CD4-positive, alpha-beta T cell treated with Interleukin-15 for 1 hour (primary cell): ENCODE data around the gene POLR2H.

Experiments
- DNase-seq: peaks from one replicate; pipeline ENCODE4 v3.0.0-alpha.2; 2020

The POLR2H gene

DNA sequence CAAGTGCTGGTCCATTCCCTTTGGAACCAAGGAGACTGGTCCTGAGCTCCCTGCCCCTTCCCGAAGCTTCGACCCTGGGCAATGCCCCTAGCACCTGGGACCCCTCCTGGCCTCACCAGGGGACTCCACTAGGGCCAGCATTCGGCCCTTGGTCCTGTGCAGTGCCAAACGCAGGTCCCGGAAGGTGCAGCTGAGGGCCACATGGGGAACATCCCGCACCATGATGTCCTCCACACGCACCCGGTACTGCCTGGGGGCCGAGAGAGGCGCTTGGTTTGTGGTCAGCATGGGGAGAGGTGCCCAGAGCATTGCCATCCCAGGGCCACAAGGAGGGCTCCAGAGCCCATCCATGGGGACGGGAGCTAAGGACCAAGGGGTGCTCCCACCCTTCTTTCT, 8.0 kb upstream of the POLR2H start:
- DNase-seq = no peak

DNA sequence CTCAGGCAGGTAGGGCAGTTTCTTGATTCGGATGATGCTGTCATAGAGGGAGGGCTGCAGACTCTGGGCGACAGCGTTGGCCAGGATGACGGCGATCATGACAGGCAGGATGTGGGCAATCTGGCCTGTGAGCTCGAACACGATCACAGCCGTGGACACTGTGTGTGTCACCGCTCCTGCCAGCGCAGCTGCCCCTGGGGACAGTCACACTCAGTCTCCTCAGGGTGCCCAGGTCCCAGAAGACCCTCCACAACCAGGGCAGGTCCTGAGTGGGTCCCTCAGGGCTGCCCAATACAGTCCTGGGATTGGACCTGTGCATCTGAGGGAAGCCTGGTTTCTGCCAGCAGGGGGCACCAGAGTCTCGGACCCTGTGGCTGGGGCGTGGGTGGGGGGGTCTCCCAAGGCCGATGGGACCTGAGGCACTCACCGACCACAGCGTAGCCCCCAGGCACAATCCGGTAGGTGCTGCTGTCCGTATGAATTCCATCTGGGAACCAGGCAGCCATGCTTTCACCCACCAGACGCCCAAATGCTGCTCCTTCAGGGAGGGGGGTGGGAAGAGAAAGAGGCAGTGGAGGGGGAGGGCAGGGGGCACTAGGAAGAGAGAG, 7.3 kb upstream of the POLR2H start:
- DNase-seq = peak; percentile 52

DNA sequence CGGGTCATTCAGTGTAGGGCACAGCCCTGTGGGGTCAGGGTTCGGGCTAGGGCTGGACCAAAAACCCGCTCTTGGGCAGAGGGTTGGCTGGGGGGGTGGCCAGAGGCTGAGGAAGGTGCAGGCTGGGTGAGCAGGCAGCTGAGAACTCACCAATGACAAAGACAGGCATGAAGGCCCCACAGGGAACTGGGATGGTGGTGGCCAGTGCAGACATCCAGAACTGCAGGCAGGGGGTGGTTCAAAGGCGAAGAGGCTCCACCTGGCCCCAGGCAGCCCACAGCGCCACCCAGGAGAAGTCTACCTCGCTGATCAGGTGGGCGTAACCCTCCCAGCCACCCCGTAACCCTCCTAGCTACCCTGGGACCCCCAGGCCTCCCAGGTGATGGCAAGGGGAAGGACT, 6.8 kb upstream of the POLR2H start:
- no peak for DNase-seq

- no peak for DNase-seq
These were observed 6.1 kb upstream of the POLR2H start for GRCh38 chr3:184355261-184356040.

DNA sequence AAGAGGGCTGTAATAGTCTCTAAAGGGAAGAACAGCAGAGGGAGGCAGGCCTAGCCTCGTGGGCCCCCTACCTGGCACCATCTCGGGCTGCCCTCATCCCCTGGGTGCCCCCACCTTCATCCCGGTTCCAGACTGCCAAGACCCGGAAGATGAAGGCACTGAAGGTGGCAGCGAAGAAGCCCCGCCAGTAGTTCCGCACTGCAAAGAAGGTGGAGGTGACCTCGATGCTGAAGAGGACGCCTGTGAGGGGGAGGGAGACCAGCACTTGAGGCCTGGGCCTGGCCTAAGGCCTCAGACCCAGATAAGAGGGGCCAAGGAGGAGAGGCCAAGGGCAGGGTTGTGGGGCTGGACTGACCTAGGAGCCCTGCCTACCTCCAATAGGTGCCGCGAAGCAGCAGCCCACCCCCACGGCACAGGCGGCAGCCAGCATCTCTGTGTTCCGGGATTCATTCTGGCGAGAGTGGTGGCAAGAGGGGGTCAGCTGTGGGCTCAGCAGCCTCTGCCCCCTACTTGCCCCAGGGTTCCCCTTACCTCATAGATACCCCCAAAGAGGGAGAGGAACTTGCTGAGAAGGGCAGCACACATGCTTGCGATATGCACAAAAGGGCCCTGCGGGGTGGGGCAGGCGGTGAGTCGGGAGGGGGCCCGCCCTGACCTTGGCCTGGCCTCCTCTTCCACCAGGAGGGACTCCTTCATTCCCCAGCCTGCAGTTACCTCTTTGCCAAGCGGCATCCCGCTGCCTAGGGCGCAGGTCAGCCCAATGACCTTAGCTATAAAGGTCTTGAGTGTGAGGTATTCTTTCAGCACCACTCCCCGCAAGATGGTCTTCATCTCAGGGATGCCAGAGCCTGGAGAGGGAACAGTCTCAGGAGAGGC, 4.0 kb upstream of the POLR2H start:
- no peak for DNase-seq

GRCh38 chr3:184358124-184358767, 3.3 kb upstream of the POLR2H start:
- no peak for DNase-seq

DNA sequence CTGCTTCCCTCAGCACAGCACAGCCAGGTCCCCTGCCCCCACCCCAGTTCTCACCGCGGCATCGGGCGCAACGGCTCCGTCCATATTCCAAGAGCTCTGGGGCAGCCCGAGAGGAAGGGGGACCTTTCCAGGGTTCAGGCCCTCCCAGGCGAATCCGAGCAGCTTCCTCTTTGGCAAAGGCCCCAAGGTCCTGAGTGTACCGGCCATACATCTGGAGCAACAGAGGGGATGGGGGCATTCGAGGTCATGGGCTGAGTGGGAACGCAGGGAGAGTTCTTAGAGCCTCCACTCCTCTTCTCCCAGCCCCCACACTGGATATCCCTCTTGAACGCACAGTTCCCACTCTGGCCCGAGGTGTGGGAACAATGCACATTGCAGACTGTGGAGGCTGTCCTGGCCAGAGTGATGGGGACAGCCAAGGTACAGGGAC, 2.6 kb upstream of the POLR2H start:
- DNase-seq = no peak

DNA sequence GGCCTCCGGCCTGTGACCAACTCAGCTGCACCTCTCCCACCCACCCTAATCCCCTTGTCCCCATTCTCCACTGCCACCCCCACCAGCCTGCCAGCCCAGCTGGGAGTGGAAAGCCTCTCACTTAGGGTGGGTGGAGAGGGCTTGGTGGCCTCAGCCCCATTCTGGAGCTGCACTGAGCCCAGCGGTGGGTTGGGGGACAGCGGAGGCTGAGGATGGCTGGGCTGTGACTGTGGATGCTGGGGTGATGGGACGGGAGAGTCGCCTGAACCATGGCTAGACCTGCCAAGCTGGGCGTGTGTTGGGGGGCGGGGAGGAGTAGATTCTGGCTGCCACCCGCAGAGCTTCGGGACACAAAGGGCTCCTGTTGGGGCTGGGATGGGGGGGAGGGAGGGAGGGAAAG, 1.9 kb upstream of the POLR2H start:
- DNase-seq = no peak

DNA sequence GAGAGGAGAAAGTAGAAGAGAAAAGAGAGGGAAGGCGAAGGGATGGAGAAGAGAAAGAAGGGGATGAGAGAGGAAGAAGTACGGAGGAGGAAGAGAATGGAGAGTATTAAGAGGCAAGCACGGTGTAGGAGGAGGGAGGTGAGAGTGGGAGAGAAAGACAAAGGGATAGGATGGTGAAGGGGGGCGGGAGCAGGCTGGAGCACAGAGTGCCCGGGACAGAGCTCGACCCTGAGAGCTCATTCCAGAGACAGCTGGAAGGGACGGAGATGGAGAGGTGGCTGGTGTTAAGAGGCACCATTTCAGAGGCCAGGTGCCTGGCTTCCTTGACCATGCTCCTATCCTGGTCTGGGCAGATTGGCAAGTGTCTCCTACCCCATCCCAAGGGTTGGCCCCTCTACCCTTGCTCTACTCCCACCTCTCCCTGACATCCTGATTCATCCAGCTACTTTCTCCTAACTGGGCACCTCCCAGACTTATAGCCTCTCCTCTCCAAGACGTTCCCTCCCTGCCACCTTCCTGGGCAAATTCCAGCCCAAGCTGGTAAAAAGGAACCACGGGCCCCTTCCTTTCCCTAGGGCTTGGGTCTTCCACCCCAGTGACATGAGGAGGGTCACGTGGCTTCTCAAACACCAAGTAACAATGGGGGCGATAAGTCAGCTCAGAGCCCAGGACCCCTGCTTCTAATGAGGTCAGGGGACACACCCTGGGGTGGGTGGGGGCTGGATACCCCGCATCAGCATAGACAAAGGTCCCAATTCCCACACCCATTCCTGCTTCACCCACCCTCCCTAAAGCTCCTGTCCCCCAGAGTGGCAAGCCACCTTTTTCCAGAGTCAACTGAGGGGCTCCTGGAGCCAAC, 1.2 kb upstream of the POLR2H start:
- DNase-seq = no peak

DNA sequence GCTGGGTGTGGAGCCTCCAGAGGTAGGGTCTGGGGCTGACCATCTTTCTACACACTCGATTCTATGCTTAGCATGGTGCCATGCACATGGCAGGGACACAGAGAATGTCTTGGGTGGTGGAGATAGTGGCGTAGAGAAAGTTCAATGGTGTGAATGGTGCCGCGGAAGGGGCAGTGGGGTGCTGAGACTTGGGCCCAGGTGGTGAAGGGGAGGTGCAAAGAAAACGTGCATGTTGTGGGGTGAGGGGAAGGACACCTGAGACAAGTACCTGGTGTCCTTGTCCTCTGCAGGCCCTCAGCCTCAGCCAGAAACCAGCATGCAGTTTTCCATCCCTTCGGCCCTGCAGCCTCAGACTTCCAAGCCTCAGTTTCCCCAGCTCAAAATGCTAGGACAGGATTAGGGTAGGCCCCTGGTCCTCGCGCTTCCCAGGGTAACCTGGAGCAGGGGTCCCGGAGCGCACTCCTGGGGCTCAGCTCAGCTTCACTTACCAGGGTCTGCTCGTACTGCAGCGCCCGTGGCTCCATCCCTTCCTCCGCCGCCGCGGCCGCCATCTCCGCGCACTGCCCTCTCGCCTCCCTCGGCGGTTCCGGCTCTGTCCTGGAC, 480 bp upstream of the POLR2H start:
- no peak for DNase-seq

DNA sequence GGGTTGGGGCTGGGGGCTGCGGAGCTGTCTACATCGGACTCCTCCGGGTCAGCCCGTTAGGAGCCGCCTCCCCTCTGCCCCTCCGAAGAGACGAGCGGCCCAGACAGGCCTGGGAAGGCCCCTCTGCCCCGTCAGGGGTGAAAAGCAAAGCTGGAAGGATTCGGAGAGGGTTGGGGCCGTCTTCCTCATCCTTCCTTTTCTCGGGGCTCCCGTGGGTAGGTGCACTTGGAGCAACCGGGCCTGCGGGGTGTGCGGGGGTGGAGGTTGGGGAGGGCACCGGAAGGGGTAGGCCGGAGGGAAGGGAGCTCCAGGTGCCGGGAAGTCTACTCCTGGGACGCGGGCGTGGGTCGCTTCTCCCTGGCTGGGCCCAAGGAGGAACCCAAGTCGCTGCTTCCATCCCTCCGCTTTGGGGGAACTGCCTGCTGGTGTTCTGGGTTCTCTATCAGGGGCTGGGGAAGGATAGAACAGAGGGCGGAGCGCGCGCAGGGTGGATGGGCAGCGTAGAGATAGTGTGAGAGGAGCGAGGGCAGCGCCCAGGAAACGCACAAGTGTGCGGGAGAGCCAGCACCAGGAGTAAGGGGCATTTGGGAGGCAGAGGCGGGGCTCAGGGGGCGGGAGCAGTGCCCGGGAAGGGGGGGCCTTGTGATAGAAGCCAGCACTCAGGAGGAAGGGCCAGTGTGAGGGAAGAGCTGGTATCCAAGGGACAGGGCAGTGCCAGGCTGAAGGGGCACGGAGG, 590 bp downstream of the POLR2H start:
- DNase-seq = peak; percentile 24

- peak; percentile 96 for DNase-seq
These were observed 1.4 kb downstream of the POLR2H start for GRCh38 chr3:184362668-184363546.

GRCh38 chr3:184366619-184367289, 5.2 kb downstream of the POLR2H start:
- DNase-seq = no peak

GRCh38 chr3:184368116-184368515, 6.6 kb downstream of the POLR2H start:
- DNase-seq = no peak

- DNase-seq = no peak
These were observed 7.2 kb downstream of the POLR2H start for GRCh38 chr3:184368586-184369183.

DNA sequence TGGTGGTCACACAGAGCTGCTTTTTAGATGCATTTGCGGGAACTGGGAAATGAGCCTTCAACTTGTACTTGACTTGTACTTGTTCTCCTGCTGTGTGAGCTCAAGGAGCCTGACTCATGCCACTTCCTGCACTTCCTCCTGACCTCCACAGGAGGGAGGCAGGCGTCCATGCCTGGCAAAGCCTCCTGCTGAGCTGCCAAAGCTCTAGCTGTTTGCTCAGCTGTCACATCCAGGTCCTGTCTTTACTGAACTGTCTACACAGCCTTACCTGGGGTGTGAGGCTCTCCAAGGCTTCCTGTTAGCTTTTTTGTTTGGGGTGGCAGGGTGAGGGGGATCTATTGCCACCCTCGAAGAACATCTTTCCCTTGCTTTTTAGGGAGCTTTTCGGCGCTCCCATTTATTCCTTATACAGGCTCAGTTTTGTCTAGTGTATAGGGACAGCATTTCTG, 10.1 kb downstream of the POLR2H start:
- DNase-seq = peak; percentile 70

DNA sequence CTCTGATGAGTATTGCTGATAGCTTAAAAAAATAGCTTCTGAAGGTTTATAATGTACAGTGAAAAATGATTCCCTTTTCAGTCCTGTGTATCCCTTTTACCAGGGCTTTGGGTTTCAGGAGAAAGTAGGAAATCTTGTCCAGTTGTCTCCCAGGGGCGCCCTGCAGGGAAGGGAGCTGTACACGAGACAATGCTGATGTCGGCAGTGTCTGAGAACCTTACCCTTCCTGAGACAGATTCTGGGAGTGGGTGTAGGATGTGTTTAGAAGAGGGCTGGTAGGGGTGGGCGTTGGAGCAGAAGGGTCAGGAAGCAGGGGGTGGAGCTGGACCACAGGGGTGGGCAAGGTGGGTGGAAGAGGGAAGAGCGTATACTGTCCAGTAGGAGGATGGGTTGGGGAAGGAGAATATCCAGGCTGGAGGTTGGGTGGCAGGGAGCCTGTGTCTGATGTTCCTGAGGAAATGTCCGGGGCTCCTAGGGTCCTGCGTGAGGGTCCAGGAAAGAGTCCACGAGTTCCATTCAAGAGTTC, 10.8 kb downstream of the POLR2H start:
- DNase-seq = no peak

GRCh38 chr3:184372911-184373310, 11.4 kb downstream of the POLR2H start:
- DNase-seq = no peak

- no peak for DNase-seq
These were observed 11.9 kb downstream of the POLR2H start for GRCh38 chr3:184373422-184373821.
